Right lobe of liver (tissue), 4 donors: ENCODE measurements around the gene UNC13B.

Source experiments
- CTCF ChIP-seq, 4 donors: fragments of 200-600 bp in 3 of 4; fragments of 450-650 bp in 1 of 4; IDR thresholded peaks; one replicate each; pipeline versions ENCODE4 v1.5.1 to v1.8.0; 2016 to 2022; ENCODE audit warnings: antibody characterized with exemption in 4 of 4, mild to moderate bottlenecking in 2 of 4
- POLR2A ChIP-seq: fragments of 450-650 bp; IDR thresholded peaks from one replicate; pipeline ENCODE4 v1.6.1; 2017; ENCODE audit warnings: antibody characterized with exemption, mild to moderate bottlenecking
- donor health status: DM: no; HTN: no; CAD: no.
- donor health status: DM: no; HTN: no; CAD: no.
- donor health status: DM: no; HTN: yes; CAD: no.

- TF ChIP-seq CTCF (IDR thresholded peaks at IDR 0.05): no peak
- no peak for TF ChIP-seq POLR2A
These were observed 141.8 kb downstream of the UNC13B start for GRCh38 chr9:35303567-35303966.
